SK-N-SH (cell line): ENCODE measurements around the gene NEBL.

Experiments
- EP300 ChIP-seq, 2 experiments: IDR thresholded peaks; 2 replicates each; pipeline versions ENCODE4 v1.4.0 to v1.6.1; 2012; ENCODE audit warnings: borderline replicate concordance in 1 of 2, low read depth in 1 of 2, low read length in 1 of 2
- GABPA ChIP-seq: IDR thresholded peaks from 2 replicates; pipeline ENCODE4 v1.4.0; 2012; ENCODE audit warnings: low read depth, mild to moderate bottlenecking
- GATA2 ChIP-seq: sonication (generic); formaldehyde crosslinking; IDR thresholded peaks from 2 replicates; pipeline ENCODE4 v1.5.0; 2020; ENCODE audit warnings: mild to moderate bottlenecking, missing genetic modification reagents
- MXI1 ChIP-seq: IDR thresholded peaks from 2 replicates; pipeline ENCODE4 v1.6.1; 2012; ENCODE audit warnings: mild to moderate bottlenecking, low read depth, low read length, improper control_type of control experiment
- NFIC ChIP-seq: IDR thresholded peaks from 2 replicates; pipeline ENCODE4 v1.4.0; 2012; ENCODE audit warnings: borderline replicate concordance
- PBX3 ChIP-seq: IDR thresholded peaks from 2 replicates; pipeline ENCODE4; 2012
- RAD21 ChIP-seq: IDR thresholded peaks from 2 replicates; pipeline ENCODE4 v1.6.1; 2012; ENCODE audit warnings: mild to moderate bottlenecking, low read length
- SIN3A ChIP-seq: IDR thresholded peaks from 2 replicates; pipeline ENCODE4 v1.6.1; 2012; ENCODE audit warnings: low read depth, mild to moderate bottlenecking, low read length, moderate library complexity, borderline replicate concordance
- TAF1 ChIP-seq: IDR thresholded peaks from 2 replicates; pipeline ENCODE4 v1.6.1; 2012; ENCODE audit warnings: low read depth, mild to moderate bottlenecking, low read length, moderate library complexity, borderline replicate concordance
- USF2 ChIP-seq: fragments of 150-350 bp; IDR thresholded peaks from 2 replicates; pipeline ENCODE4 v1.6.1; 2017; ENCODE audit warnings: antibody characterized with exemption, low read length, low read depth, borderline replicate concordance
- TF ChIP-seq, protein P1 (sequence below): fragments of 200-600 bp; sonication (generic); IDR thresholded peaks from 2 replicates; pipeline ENCODE4 v1.6.1; 2017; ENCODE audit warnings: antibody characterized with exemption, mild to moderate bottlenecking, moderate library complexity
- TF ChIP-seq, protein P2 (sequence below): IDR thresholded peaks from 2 replicates; pipeline ENCODE4 v1.6.1; 2012; ENCODE audit warnings: mild to moderate bottlenecking, low read depth, low read length, moderate library complexity

DNA sequence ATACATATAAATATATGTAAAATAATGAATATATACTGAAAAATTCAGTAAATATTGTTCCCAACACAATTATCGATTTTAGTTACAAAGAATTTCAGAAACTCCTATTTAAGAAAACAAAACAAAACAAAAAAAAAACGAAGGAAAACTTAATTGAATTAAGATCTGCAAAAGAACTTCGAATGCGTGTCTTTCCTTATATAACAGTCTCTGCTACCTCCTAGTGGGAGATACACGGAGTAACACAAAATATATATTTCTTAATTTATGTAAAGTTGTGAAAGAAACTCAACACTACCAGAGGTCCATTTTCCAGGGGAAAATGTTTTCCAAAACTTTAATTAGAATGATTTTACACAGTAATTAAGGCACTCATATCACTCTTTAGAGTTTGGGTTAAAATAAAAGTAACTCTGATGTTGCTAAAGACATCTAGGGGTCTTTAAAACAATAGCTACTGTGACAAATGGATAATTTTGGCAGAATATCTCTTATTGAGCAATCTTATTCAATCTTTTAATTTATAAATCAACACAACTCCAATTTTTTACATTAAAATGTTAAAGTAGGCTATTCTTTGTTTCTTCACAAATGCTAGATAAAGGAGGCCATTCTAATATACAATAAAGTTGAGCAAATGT is 41.6 kb downstream of the NEBL start:
- TF ChIP-seq GATA2 (CRISPR knock-in tag) (no peak), SIN3A (no peak), MXI1 (no peak), RAD21 (peak; percentile 68), TAF1 (no peak), NFIC (no peak), USF2 (no peak), EP300 (IDR thresholded peaks at IDR 0.05; ENCODE audit: borderline replicate concordance in 1 of 2, low read depth in 1 of 2, low read length in 1 of 2) (no peak), GABPA (no peak), PBX3 (no peak)
- TF ChIP-seq, protein P1, sequence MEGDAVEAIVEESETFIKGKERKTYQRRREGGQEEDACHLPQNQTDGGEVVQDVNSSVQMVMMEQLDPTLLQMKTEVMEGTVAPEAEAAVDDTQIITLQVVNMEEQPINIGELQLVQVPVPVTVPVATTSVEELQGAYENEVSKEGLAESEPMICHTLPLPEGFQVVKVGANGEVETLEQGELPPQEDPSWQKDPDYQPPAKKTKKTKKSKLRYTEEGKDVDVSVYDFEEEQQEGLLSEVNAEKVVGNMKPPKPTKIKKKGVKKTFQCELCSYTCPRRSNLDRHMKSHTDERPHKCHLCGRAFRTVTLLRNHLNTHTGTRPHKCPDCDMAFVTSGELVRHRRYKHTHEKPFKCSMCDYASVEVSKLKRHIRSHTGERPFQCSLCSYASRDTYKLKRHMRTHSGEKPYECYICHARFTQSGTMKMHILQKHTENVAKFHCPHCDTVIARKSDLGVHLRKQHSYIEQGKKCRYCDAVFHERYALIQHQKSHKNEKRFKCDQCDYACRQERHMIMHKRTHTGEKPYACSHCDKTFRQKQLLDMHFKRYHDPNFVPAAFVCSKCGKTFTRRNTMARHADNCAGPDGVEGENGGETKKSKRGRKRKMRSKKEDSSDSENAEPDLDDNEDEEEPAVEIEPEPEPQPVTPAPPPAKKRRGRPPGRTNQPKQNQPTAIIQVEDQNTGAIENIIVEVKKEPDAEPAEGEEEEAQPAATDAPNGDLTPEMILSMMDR = peak; percentile 71
- TF ChIP-seq, protein P2, sequence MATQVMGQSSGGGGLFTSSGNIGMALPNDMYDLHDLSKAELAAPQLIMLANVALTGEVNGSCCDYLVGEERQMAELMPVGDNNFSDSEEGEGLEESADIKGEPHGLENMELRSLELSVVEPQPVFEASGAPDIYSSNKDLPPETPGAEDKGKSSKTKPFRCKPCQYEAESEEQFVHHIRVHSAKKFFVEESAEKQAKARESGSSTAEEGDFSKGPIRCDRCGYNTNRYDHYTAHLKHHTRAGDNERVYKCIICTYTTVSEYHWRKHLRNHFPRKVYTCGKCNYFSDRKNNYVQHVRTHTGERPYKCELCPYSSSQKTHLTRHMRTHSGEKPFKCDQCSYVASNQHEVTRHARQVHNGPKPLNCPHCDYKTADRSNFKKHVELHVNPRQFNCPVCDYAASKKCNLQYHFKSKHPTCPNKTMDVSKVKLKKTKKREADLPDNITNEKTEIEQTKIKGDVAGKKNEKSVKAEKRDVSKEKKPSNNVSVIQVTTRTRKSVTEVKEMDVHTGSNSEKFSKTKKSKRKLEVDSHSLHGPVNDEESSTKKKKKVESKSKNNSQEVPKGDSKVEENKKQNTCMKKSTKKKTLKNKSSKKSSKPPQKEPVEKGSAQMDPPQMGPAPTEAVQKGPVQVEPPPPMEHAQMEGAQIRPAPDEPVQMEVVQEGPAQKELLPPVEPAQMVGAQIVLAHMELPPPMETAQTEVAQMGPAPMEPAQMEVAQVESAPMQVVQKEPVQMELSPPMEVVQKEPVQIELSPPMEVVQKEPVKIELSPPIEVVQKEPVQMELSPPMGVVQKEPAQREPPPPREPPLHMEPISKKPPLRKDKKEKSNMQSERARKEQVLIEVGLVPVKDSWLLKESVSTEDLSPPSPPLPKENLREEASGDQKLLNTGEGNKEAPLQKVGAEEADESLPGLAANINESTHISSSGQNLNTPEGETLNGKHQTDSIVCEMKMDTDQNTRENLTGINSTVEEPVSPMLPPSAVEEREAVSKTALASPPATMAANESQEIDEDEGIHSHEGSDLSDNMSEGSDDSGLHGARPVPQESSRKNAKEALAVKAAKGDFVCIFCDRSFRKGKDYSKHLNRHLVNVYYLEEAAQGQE = no peak
